Mucosa of rectum (tissue), 2 donors: ENCODE data around the gene MTMR3.
"Not testable (repeated sequence)": the region's sequence is repeated elsewhere in the genome, so short reads cannot be mapped to it uniquely, and the experiment has no call there.

Experiments used
- H3K27ac ChIP-seq, 2 donors: one replicate each; pipeline ENCODE4 v1.7.0; 2013; ENCODE audit warnings: inconsistent platforms in 2 of 2, low read depth in 2 of 2, low read length in 2 of 2
- H3K27me3 ChIP-seq, 2 donors: one replicate each; pipeline ENCODE4 v1.7.0; 2013; ENCODE audit warnings: low read length in 2 of 2; ENCODE audit not compliant: control insufficient read depth in 2 of 2, insufficient read depth in 2 of 2
- H3K36me3 ChIP-seq, 2 donors: one replicate each; pipeline ENCODE4 v1.7.0; 2013; ENCODE audit warnings: low read length in 2 of 2; ENCODE audit not compliant: control insufficient read depth in 2 of 2, insufficient read depth in 2 of 2
- H3K4me1 ChIP-seq, 2 donors: one replicate each; pipeline ENCODE4 v1.7.0; 2013; ENCODE audit warnings: low read length in 2 of 2, mild to moderate bottlenecking in 1 of 2; ENCODE audit not compliant: control insufficient read depth in 2 of 2, insufficient read depth in 2 of 2
- H3K4me3 ChIP-seq, 2 donors: one replicate each; pipeline ENCODE4 v1.7.0; 2013; ENCODE audit warnings: low read length in 2 of 2
- H3K9ac ChIP-seq, 2 donors: one replicate each; pipeline ENCODE4 v1.7.0; 2013; ENCODE audit warnings: low read length in 2 of 2, low read depth in 1 of 2, mild to moderate bottlenecking in 1 of 2
- H3K9me3 ChIP-seq, 2 donors: one replicate each; pipeline ENCODE4 v1.7.0; 2013; ENCODE audit warnings: low read length in 2 of 2; ENCODE audit not compliant: control insufficient read depth in 2 of 2
- donor health status: healthy.
- donor health status: Normal muscosa, but diverticular disease.

The MTMR3 gene

DNA sequence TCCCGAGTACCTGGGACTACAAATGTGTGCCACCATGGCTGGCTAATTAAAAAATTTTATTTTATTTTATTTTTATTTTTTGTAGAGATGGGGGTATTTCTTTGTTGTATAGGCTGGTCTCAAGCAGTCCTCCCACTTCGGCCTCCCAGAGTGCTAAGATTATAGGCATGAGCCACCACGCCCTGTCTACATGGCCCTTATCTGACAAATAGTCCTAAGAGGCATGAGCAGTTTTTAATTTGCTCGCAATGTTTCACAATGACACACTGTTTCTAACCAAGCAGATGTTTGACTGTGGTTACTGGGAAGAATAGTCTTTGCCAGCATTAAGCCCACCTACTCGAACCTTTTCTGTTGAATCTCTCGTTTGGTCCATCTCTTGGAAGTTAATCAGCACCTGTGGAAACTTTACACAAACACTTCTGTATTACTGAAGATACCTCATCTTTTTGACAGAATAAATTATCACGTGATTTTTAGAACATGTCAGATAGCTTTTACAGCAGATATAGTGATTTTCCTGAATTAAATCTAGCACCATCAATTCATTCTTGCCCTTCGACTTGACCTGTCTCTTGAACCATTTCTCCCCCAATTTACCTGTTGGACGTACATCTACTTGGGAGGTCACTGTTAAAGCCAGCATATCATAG is 71.4 kb downstream of the MTMR3 start:
- no peak overlapping the region for H3K9ac ChIP-seq
- peaks cover 5 to 8% of the 10 kb centered on the region in 2 donors for H3K4me1 ChIP-seq

DNA sequence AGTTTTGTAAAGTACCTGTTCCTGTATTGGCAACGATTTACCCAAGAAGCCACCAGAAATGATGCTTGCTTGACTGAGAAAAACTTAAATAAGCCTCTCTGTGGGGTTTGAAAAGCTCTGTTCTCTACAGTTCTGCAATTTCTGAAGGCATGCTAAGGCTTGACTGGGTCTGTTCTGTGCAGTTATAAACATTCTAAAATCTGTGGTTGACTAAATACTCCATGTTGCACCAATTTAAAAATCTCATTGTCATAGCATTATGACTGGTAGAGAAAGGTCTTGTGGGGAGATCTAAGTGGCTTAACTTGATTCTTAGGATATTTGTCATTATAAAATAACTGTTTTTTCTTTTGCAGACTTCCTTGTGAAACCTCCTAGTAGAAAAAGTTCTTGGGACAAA is 73.7 kb downstream of the MTMR3 start:
- Histone ChIP-seq H3K4me1 (peaks cover 5 to 8% of the 10 kb centered on the region in 2 donors), H3K9ac (no peak overlapping the region), H3K4me3 (no peak overlapping the region), H3K27me3 (no peaks in the 10 kb centered on the region), H3K27ac (no peak overlapping the region), H3K36me3 (no peaks in the 10 kb centered on the region), H3K9me3 (no peaks in the 10 kb centered on the region)

More for the DNA sequence above, 71.4 kb downstream of the MTMR3 start:
- Histone ChIP-seq H3K9me3 (no peaks in the 10 kb centered on the region), H3K4me3 (no peak overlapping the region), H3K36me3 (no peaks in the 10 kb centered on the region), H3K27me3 (no peaks in the 10 kb centered on the region), H3K27ac (no peak overlapping the region)

DNA sequence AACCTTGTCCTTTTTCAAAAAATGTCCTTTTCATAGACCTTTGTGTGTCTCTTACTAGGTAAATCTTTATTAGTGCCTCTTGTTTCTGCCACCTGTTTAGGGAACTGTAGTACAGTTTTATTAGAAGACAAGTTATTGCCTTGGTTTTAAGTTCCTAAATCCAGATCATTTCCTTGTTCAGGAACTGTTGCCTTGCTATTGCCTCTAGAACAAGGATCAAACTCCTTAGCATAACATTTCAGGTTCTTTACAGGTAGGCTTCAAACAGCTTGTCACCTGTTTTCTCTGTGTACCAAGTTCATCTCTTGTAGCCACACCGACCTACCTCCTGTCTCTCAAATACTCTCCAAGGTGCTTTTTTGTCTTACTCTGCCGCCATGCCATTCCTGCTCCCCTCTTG is 75.2 kb downstream of the MTMR3 start:
- H3K27me3 ChIP-seq, result no peaks in the 10 kb centered on the region
- peak overlapping the region; percentile 49 to 64 for H3K27ac ChIP-seq
- no peaks in the 10 kb centered on the region for H3K36me3 ChIP-seq

DNA sequence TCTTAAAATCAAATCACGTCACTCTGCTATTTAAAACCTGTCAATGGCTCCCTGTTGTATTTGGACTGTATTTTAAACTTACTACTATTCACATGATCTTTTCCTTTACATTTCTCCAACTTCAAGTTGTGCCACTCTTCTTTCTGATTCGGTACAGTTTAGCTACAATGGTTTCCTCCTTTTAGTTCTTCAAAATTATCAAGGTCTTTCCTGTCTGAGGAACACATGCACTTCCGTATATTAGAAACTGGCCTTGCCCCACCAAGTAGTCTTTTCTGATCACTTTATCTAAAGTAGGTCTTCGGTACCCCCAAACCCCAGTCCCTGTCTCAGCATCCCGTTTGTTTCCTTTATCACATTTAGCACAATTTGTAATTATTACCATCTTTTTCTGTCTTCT is 81.8 kb downstream of the MTMR3 start:
- H3K9ac ChIP-seq, result no peak overlapping the region
- H3K27me3 ChIP-seq, result no peaks in the 10 kb centered on the region
- H3K9me3 ChIP-seq, result no peaks in the 10 kb centered on the region
- H3K4me3 ChIP-seq, result no peak overlapping the region
- no peak overlapping the region for H3K27ac ChIP-seq
- H3K36me3 ChIP-seq, result no peaks in the 10 kb centered on the region
- peaks cover 5 to 15% of the 10 kb centered on the region in 2 donors for H3K4me1 ChIP-seq

More for the DNA sequence above, 75.2 kb downstream of the MTMR3 start:
- Histone ChIP-seq H3K9me3 (no peaks in the 10 kb centered on the region), H3K9ac (no peak overlapping the region), H3K4me3 (no peak overlapping the region), H3K4me1 (peaks cover 5 to 8% of the 10 kb centered on the region in 2 donors)

DNA sequence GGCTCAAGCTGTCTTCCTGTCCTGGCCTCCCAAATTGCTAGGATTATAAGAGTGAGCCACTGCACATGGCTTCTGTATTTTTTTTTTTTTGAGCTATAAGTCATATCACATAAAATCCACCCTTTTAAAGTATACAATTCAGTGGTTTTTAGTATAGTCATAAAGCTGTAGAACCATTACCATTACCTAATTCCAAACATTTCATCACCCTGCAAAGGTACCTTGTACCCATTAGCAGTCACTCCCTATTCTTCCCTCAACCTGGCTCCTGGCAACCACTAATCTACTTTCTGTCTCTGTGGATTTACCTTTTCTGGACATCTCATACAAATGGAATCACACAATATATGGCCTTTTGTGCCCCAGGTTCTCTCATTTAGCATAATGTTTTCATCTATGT is 84.5 kb downstream of the MTMR3 start:
- no peak overlapping the region for H3K9ac ChIP-seq
- H3K4me1 ChIP-seq, result peaks cover 8 to 29% of the 10 kb centered on the region in 2 donors
- H3K27ac ChIP-seq, result peak overlapping the region; percentile 69 to 73
- H3K9me3 ChIP-seq, result no peaks in the 10 kb centered on the region
- no peaks in the 10 kb centered on the region for H3K27me3 ChIP-seq
- H3K4me3 ChIP-seq, result peak overlapping the region in 1 of 2 donors; percentile 7
- no peaks in the 10 kb centered on the region for H3K36me3 ChIP-seq

DNA sequence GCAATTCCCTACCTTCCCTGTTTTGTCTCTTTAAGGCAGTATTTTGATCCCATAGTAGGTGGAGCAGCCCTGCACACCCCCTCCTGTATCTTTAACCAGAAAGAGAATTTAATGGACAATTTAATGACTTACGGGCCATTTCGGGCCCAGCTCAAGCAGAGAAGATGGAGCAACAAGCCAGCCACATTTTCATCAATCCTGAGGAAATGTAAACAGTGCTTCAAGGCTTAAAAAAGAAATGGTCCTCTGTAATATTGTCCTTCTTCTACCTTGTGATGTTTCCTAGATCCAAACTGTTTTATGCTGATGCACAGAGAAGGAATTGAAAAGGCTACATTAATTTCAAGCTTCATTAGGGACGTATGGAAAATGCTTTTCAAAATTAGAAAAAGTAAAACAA is 88.6 kb downstream of the MTMR3 start:
- Histone ChIP-seq H3K9me3 (no peaks in the 10 kb centered on the region), H3K4me1 (peaks cover 6 to 32% of the 10 kb centered on the region in 2 donors), H3K27ac (no peak overlapping the region), H3K36me3 (no peaks in the 10 kb centered on the region), H3K9ac (no peak overlapping the region), H3K4me3 (no peak overlapping the region), H3K27me3 (no peaks in the 10 kb centered on the region)

DNA sequence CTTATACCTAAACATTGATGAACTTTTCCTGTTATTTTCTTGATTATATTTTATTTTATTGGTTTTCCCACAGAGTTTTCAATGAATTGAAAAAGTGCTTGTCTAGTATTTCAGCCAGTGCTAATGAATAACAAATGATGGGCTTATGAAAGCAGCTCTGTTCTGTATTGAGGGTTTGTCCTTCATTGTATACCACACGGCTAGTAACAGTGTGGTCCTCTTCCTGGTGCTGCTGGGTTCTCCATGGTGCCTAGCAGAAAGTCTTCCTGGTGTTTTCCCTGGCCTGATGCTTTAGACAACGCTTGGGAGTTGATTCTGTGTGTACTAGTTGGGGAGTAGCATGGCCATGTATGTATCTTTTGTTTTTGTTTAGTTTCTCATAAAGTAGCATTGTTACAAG is 89.1 kb downstream of the MTMR3 start:
- H3K4me1 ChIP-seq, result peaks cover 3 to 30% of the 10 kb centered on the region in 2 donors
- H3K27me3 ChIP-seq, result no peaks in the 10 kb centered on the region
- H3K9me3 ChIP-seq, result no peaks in the 10 kb centered on the region
- H3K36me3 ChIP-seq, result no peaks in the 10 kb centered on the region
- no peak overlapping the region for H3K4me3 ChIP-seq
- H3K27ac ChIP-seq, result no peak overlapping the region
- H3K9ac ChIP-seq, result no peak overlapping the region

DNA sequence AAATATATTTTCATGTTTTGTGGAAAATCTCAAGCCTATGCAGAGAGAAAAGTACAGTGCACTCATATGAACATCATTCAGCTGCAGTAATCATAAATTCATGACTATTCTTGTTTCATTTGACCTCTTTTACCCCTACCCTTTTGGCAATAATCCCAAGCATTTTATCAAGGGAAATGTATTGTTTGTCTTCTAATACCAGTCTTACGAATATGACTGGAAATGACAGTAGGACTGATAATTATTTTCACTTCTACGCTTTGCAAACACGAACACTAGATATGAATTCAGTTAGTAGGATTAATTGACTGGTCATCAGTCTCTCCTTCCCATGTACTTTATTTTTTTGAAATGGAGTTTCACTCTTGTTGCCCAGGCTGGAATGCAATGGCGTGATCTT is 90.3 kb downstream of the MTMR3 start:
- H3K4me1 ChIP-seq, result peaks cover 3 to 19% of the 10 kb centered on the region in 2 donors
- no peak overlapping the region for H3K4me3 ChIP-seq
- H3K27ac ChIP-seq, result no peak overlapping the region
- no peaks in the 10 kb centered on the region for H3K36me3 ChIP-seq
- H3K27me3 ChIP-seq, result no peaks in the 10 kb centered on the region
- no peaks in the 10 kb centered on the region for H3K9me3 ChIP-seq
- no peak overlapping the region for H3K9ac ChIP-seq

DNA sequence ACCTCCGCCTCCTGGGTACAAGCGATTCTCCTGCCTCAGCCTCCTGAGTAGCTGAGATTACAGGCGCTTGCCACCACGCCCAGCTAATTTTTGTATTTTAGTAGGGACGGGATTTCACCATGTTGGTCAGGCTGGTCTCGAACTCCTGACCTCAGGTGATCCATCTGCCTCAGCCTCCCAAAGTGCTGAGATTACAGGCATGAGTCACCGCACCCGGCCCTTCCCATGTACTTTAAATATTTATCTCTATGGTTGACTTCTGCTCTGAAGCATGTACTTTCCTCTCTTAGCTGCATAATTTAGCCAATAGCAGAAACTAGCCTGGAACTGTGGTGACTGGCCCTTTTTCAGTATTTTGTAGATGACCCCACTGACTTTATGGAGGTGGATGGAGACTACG is 90.7 kb downstream of the MTMR3 start:
- peaks cover 3 to 19% of the 10 kb centered on the region in 2 donors for H3K4me1 ChIP-seq
- not testable (repeated sequence) for H3K9me3 ChIP-seq, H3K27ac ChIP-seq, H3K36me3 ChIP-seq, H3K4me3 ChIP-seq, H3K27me3 ChIP-seq, H3K9ac ChIP-seq

DNA sequence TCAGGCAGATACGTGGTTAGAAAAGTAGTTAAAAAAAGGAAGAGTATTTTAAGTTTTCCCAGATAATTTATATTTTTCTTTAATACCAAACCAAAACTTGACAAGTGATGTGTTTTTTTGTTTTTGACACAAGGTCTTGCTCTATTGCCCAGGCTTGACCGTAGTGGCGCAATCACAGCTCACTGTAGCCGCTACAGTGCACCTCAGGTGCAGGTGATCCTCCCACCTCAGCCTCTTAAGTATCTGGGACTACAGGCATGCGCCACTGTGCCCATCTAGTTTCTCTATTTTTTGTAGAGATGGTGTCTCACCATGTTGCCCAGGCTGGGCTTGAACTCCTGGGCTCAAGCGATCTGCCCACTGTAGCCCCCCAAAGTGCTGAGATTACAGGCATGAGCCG is 92.5 kb downstream of the MTMR3 start:
- H3K4me1 ChIP-seq, result peaks cover 10 to 22% of the 10 kb centered on the region in 2 donors
- H3K27ac ChIP-seq, result no peak overlapping the region
- no peaks in the 10 kb centered on the region for H3K9me3 ChIP-seq
- peaks cover 2 to 4% of the 10 kb centered on the region in 2 donors for H3K36me3 ChIP-seq
- H3K9ac ChIP-seq, result no peak overlapping the region
- no peak overlapping the region for H3K4me3 ChIP-seq
- no peaks in the 10 kb centered on the region for H3K27me3 ChIP-seq
